ENCODE results near the gene PCNT. TPM values are rescaled to one million over a fixed set of nuclear protein-coding genes. Genes with fewer than 3 reads are reported as not detected.

The PCNT gene
- total RNA-seq, 1 experiment from 2014 or later = 39.6 TPM

DNA sequence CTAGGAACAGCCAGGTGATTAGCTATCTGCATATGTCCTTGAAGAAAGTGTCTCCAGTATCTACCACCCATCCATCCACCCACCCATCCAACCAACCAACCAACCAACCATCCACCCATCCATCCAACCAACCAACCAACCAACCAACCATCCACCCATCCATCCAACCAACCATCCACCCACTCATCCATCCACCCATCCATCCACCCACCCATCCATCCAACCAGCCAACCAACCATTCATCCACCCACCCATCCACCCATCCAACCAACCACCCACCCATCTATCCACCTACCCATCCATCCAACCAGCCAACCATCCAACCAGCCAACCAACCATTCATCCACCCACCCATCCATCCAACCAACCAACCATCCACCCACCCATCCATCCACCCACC lies 12.4 kb upstream of the PCNT start:
- Mint-ChIP-seq H3K4me3 (no peak overlapping the region), H3K4me1 (no peaks in the 10 kb centered on the region), H3K27ac (no peak overlapping the region), H3K27me3 (ENCODE audit: low read depth) (no peaks in the 10 kb centered on the region), H3K9me3 (no peaks in the 10 kb centered on the region), H3K36me3 (ENCODE audit: insufficient read depth in 1 of 3, low read depth in 3 of 3) (peaks cover 11 to 47% (median 46%) of the 10 kb centered on the region in 3 experiments; a peak in 6 of 7 replicates)
- no peak overlapping the region for H3T11ph ChIP-seq (ENCODE audit: low read length)
- H3K23ac ChIP-seq (ENCODE audit: insufficient read length, low read depth, low read length) = no peak overlapping the region
- H2BK12ac ChIP-seq (ENCODE audit: insufficient read length, low read depth, low read length) = no peak overlapping the region
- no peaks in the 10 kb centered on the region for H3K9me3 ChIP-seq (ENCODE audit: control insufficient read depth, low read depth, low read length)
- H2BK15ac ChIP-seq (ENCODE audit: low read depth, low read length) = no peak overlapping the region
- no peaks in the 10 kb centered on the region for H4K20me1 ChIP-seq (ENCODE audit: control insufficient read depth, insufficient read depth, insufficient read length)
- H4K91ac ChIP-seq (ENCODE audit: insufficient read length, low read depth, low read length) = no peak overlapping the region
- no peak overlapping the region for H4K5ac ChIP-seq (ENCODE audit: insufficient read length, low read depth, low read length)
- H3K27me3 ChIP-seq (ENCODE audit: insufficient read depth, low read length) = no peaks in the 10 kb centered on the region
- no peak overlapping the region for H3K56ac ChIP-seq (ENCODE audit: insufficient read length, low read depth, low read length)
- no peak overlapping the region for H3K14ac ChIP-seq (ENCODE audit: insufficient read depth, low read length)
- H2AFZ ChIP-seq (ENCODE audit: low read length) = no peak overlapping the region
- no peaks in the 10 kb centered on the region for H3K79me1 ChIP-seq (ENCODE audit: insufficient read depth, low read depth, low read length, poor library complexity, severe bottlenecking)
- H3K79me2 ChIP-seq (ENCODE audit: insufficient read depth, low read length) = no peaks in the 10 kb centered on the region
- no peaks in the 10 kb centered on the region for H3K4me1 ChIP-seq (ENCODE audit: insufficient read depth, low read length)
- no peak overlapping the region for H2BK5ac ChIP-seq (ENCODE audit: insufficient read length, low read length)
- H4K8ac ChIP-seq (replicated peaks; ENCODE audit: insufficient read length, low read depth, low read length) = no peak overlapping the region
- H2BK20ac ChIP-seq (ENCODE audit: low read depth, low read length, poor library complexity, severe bottlenecking) = no peak overlapping the region
- no peak overlapping the region for H3K4ac ChIP-seq (ENCODE audit: low read depth, low read length)
- no peak overlapping the region for H3K18ac ChIP-seq (ENCODE audit: insufficient read length, low read depth, low read length)
- no peak overlapping the region for H2BK120ac ChIP-seq (ENCODE audit: low read depth, low read length, poor library complexity, severe bottlenecking)
- no peak for DNase-seq
- H3K9ac ChIP-seq (ENCODE audit: extremely low read depth, insufficient read length, low read length) = no peak overlapping the region
- H3K4me2 ChIP-seq (ENCODE audit: insufficient read depth, insufficient read length, low read length) = no peak overlapping the region
- H3K23me2 ChIP-seq (ENCODE audit: insufficient read length, low read depth, low read length, poor library complexity, severe bottlenecking) = no peaks in the 10 kb centered on the region
- TF ChIP-seq, protein P1, sequence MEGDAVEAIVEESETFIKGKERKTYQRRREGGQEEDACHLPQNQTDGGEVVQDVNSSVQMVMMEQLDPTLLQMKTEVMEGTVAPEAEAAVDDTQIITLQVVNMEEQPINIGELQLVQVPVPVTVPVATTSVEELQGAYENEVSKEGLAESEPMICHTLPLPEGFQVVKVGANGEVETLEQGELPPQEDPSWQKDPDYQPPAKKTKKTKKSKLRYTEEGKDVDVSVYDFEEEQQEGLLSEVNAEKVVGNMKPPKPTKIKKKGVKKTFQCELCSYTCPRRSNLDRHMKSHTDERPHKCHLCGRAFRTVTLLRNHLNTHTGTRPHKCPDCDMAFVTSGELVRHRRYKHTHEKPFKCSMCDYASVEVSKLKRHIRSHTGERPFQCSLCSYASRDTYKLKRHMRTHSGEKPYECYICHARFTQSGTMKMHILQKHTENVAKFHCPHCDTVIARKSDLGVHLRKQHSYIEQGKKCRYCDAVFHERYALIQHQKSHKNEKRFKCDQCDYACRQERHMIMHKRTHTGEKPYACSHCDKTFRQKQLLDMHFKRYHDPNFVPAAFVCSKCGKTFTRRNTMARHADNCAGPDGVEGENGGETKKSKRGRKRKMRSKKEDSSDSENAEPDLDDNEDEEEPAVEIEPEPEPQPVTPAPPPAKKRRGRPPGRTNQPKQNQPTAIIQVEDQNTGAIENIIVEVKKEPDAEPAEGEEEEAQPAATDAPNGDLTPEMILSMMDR (conservative IDR thresholded peaks at IDR 0.05) = no peak
- H3K27ac ChIP-seq (ENCODE audit: insufficient read length, low read depth, low read length) = no peak overlapping the region
- H2AK5ac ChIP-seq (ENCODE audit: insufficient read length, low read length) = no peak overlapping the region

Measured in H9 (cell line).